B cell (primary cell): ENCODE results near the gene SRGAP2C. TPM values are rescaled to one million over a fixed set of nuclear protein-coding genes. Genes with fewer than 3 reads are reported as not detected.
"Not testable (repeated sequence)": the region's sequence is repeated elsewhere in the genome, so short reads cannot be mapped to it uniquely, and the experiment has no call there.

Experiments
- ATAC-seq: fragments of 200-7000 bp; cut with Tn5 transposase; one replicate; pipeline ENCODE4 v1.10.0; 2021; ENCODE audit warnings: low read depth, mild to moderate bottlenecking, moderate number of reproducible peaks, moderate library complexity
- CTCF ChIA-PET: fragments of 350-600 bp; sonication (Branson Sonifier 250); formaldehyde crosslinking; loops from one replicate; lab custom pipeline; 2021; ENCODE audit warnings: antibody characterized with exemption, inconsistent platforms; lab: Charles Lee
- POLR2A ChIA-PET: fragments of 350-600 bp; sonication (Branson Sonifier 250); formaldehyde crosslinking; loops from one replicate; lab custom pipeline; 2021; ENCODE audit warnings: antibody characterized with exemption; lab: Charles Lee
- DNase-seq: peaks from one replicate; pipeline ENCODE4 v3.0.0; 2013
- H2AFZ ChIP-seq: 2 replicates; pipeline ENCODE4 v1.6.1; 2012; ENCODE audit warnings: mild to moderate bottlenecking, low read depth, low read length; ENCODE audit not compliant: insufficient read depth, poor library complexity, severe bottlenecking
- H3K27ac ChIP-seq, 2 donors: 1 replicate in 1 of 2; 2 replicates in 1 of 2; pipeline ENCODE4 v1.5.1; 2012 to 2013; ENCODE audit warnings: low read length in 2 of 2, mild to moderate bottlenecking in 2 of 2, moderate library complexity in 1 of 2
- H3K27me3 ChIP-seq, 4 experiments: fragments of 200-600 bp in 1 of 4; sonication (generic) in 1 of 4; replicated peaks in 1 of 4; 1 replicate in 2 of 4; 2 replicates in 2 of 4; pipeline versions ENCODE4 v1.6.1 to v1.7.0; 2013 to 2016; ENCODE audit warnings: low read length in 3 of 4, mild to moderate bottlenecking in 2 of 4, mixed read lengths in 1 of 4, moderate library complexity in 1 of 4; ENCODE audit not compliant: insufficient read depth in 4 of 4, control insufficient read depth in 3 of 4; ENCODE audit errors: control extremely low read depth in 1 of 4
- H3K36me3 ChIP-seq, 2 experiments: replicated peaks in 1 of 2; 1 replicate in 1 of 2; 2 replicates in 1 of 2; pipeline versions ENCODE4 v1.6.1 to v1.7.1; 2013; ENCODE audit warnings: low read length in 1 of 2; ENCODE audit not compliant: insufficient read depth in 2 of 2, control insufficient read depth in 1 of 2; ENCODE audit errors: control extremely low read depth in 1 of 2, extremely low read depth in 1 of 2
- H3K4me1 ChIP-seq, 2 donors: fragments of 200-600 bp in 1 of 2; sonication (generic) in 1 of 2; 1 replicate in 1 of 2; 2 replicates in 1 of 2; pipeline versions ENCODE4 v1.5.1 to v1.6.1; 2013 to 2017; ENCODE audit warnings: low read length in 2 of 2; ENCODE audit not compliant: control insufficient read depth in 2 of 2, insufficient read depth in 2 of 2
- H3K4me2 ChIP-seq: replicated peaks from 2 replicates; pipeline ENCODE3; 2012; ENCODE audit warnings: mild to moderate bottlenecking, low read depth, low read length; ENCODE audit not compliant: poor library complexity, severe bottlenecking
- H3K4me3 ChIP-seq, 5 experiments: fragments of 200-600 bp in 1 of 5; sonication (generic) in 1 of 5; 1 replicate in 3 of 5; 2 replicates in 2 of 5; pipeline versions ENCODE4 v1.5.1 to v1.7.0; 2011 to 2016; ENCODE audit warnings: low read length in 4 of 5, mild to moderate bottlenecking in 4 of 5, low read depth in 2 of 5, control low read depth in 1 of 5, moderate library complexity in 1 of 5; ENCODE audit not compliant: insufficient read depth in 1 of 5; ENCODE audit errors: control extremely low read depth in 1 of 5, extremely low read depth in 1 of 5
- H3K79me2 ChIP-seq: fragments of 200-600 bp; sonication (generic); one replicate; pipeline ENCODE4 v1.6.0; 2016; ENCODE audit warnings: low read length; ENCODE audit not compliant: control insufficient read depth, insufficient read depth
- H3K9ac ChIP-seq: fragments of 200-600 bp; sonication (generic); 2 replicates; pipeline ENCODE4 v1.6.1; 2017; ENCODE audit warnings: mild to moderate bottlenecking, low read length, moderate library complexity
- H3K9me3 ChIP-seq, 3 donors: one replicate each; pipeline versions ENCODE4 v1.6.1 to v1.7.1; 2013; ENCODE audit warnings: low read length in 2 of 3; ENCODE audit not compliant: control insufficient read depth in 2 of 3, insufficient read depth in 1 of 3; ENCODE audit errors: control extremely low read depth in 1 of 3
- H4K20me1 ChIP-seq: 2 replicates; pipeline ENCODE4 v1.6.0; 2012; ENCODE audit warnings: mild to moderate bottlenecking, low read length; ENCODE audit not compliant: insufficient read depth, control insufficient read depth, poor library complexity, severe bottlenecking
- H3K27ac Mint-ChIP-seq: one replicate; pipeline ENCODE4 v1.8.0; 2021; ENCODE audit warnings: mixed read lengths
- H3K27me3 Mint-ChIP-seq: one replicate; pipeline ENCODE4 v1.8.0; 2021; ENCODE audit warnings: mixed read lengths
- H3K4me1 Mint-ChIP-seq: one replicate; pipeline ENCODE4 v1.8.0; 2021; ENCODE audit warnings: mixed read lengths
- H3K4me3 Mint-ChIP-seq: one replicate; pipeline ENCODE4 v1.8.0; 2021; ENCODE audit warnings: mixed read lengths
- H3K9me3 Mint-ChIP-seq: one replicate; pipeline ENCODE4 v1.8.0; 2022; ENCODE audit warnings: mixed read lengths; ENCODE audit not compliant: insufficient read depth
- WGBS: methylation state at CpG from one replicate; pipeline ENCODE4 v1.1.5; 2013; ENCODE audit warnings: missing lambda C conversion rate; ENCODE audit not compliant: insufficient coverage; 5-methylcytosine and 5-hydroxymethylcytosine counted together
- intact Hi-C: fragments of 100-400 bp; cut with micrococcal nuclease; formaldehyde crosslinking; loops from one replicate; pipeline ENCODE4 v1.10.0; 2022
- polyA plus RNA-seq: library from polyadenylated mRNA; depleted of rRNA; stranded (reverse); fragments of >200 nt; gene quantifications from 2 replicates; pipeline ENCODE4 v1.2.3, GENCODE V29; 2012
- total RNA-seq, 2 donors: library from RNA; stranded (reverse); fragments of 120-200 nt in 1 of 2; gene quantifications; 1 replicate in 1 of 2; 2 replicates in 1 of 2; pipeline versions ENCODE4 v1.2.3 to v1.2.4, GENCODE V29; 2013 to 2022

SRGAP2C gene
- total and polyA plus RNA-seq, 2 donors (not counting 1 experiment from before 2014, with no cell fraction given): 2.2 to 40.7 TPM

GRCh38 chr1:121292590-121292989, 107.8 kb downstream of the SRGAP2C start:
- DNase-seq, CTCF ChIA-PET, H3K4me3 Mint-ChIP-seq, H3K4me1 Mint-ChIP-seq, H3K4me3 ChIP-seq, H3K4me1 ChIP-seq, H3K9me3 Mint-ChIP-seq, ATAC-seq, H3K9me3 ChIP-seq, POLR2A ChIA-PET, H4K20me1 ChIP-seq, H2AFZ ChIP-seq, H3K36me3 ChIP-seq, H3K79me2 ChIP-seq, H3K27me3 Mint-ChIP-seq, H3K9ac ChIP-seq, H3K27ac ChIP-seq, H3K4me2 ChIP-seq, H3K27ac Mint-ChIP-seq, intact Hi-C loops, H3K27me3 ChIP-seq: not testable (repeated sequence)
- no CpG with 5 or more reads among the region's 2 CpGs for WGBS

GRCh38 chr1:121293263-121294204, 108.8 kb downstream of the SRGAP2C start:
- H3K4me1 Mint-ChIP-seq, POLR2A ChIA-PET, H3K4me3 Mint-ChIP-seq, H3K27me3 ChIP-seq, H3K27ac ChIP-seq, ATAC-seq, H3K36me3 ChIP-seq, H3K4me1 ChIP-seq, H3K27me3 Mint-ChIP-seq, H3K79me2 ChIP-seq, intact Hi-C loops, H3K9ac ChIP-seq, CTCF ChIA-PET, H3K9me3 Mint-ChIP-seq, H3K9me3 ChIP-seq, H2AFZ ChIP-seq, H4K20me1 ChIP-seq, H3K4me3 ChIP-seq, DNase-seq, H3K4me2 ChIP-seq, H3K27ac Mint-ChIP-seq: not testable (repeated sequence)
- no CpG with 5 or more reads among the region's 11 CpGs for WGBS

- H3K9me3 ChIP-seq, H3K9me3 Mint-ChIP-seq, POLR2A ChIA-PET, H3K79me2 ChIP-seq, H2AFZ ChIP-seq, H3K4me3 Mint-ChIP-seq, H3K27ac Mint-ChIP-seq, CTCF ChIA-PET, H3K27me3 Mint-ChIP-seq, H3K27me3 ChIP-seq, H3K4me1 Mint-ChIP-seq, H3K9ac ChIP-seq, H3K4me1 ChIP-seq, H4K20me1 ChIP-seq, ATAC-seq, H3K36me3 ChIP-seq, DNase-seq, intact Hi-C loops, H3K4me2 ChIP-seq, H3K4me3 ChIP-seq, H3K27ac ChIP-seq: not testable (repeated sequence)
- WGBS: no CpG with 5 or more reads among the region's 2 CpGs
Measured at GRCh38 chr1:121294205-121294570, 109.4 kb downstream of the SRGAP2C start.

GRCh38 chr1:121296563-121296962, 111.8 kb downstream of the SRGAP2C start:
- H3K27me3 Mint-ChIP-seq, intact Hi-C loops: not testable (repeated sequence)

More at GRCh38 chr1:121296563-121296962, 111.8 kb downstream of the SRGAP2C start:
- ATAC-seq, H3K9me3 ChIP-seq, H2AFZ ChIP-seq, H3K27ac Mint-ChIP-seq, H4K20me1 ChIP-seq, H3K4me3 ChIP-seq, H3K9me3 Mint-ChIP-seq, H3K79me2 ChIP-seq, H3K36me3 ChIP-seq, H3K4me2 ChIP-seq, H3K4me1 Mint-ChIP-seq, H3K4me1 ChIP-seq, DNase-seq, CTCF ChIA-PET, POLR2A ChIA-PET, H3K9ac ChIP-seq, H3K27me3 ChIP-seq, H3K27ac ChIP-seq, H3K4me3 Mint-ChIP-seq: not testable (repeated sequence)
- no CpG with 5 or more reads among the region's 4 CpGs for WGBS
